Glutamatergic neuron (in vitro differentiated cells): ENCODE data around the gene DBNDD2. TPM values are rescaled to one million over a fixed set of nuclear protein-coding genes. Genes with fewer than 3 reads are reported as not detected.

ENCODE experiments used
- DNase-seq: peaks from one replicate; pipeline ENCODE4 v3.0.0; 2022
- H3K27ac Mint-ChIP-seq: one replicate; pipeline ENCODE4 v1.8.0; 2020; ENCODE audit warnings: mild to moderate bottlenecking, mixed read lengths, inconsistent platforms; ENCODE audit not compliant: unreplicated experiment
- H3K27me3 Mint-ChIP-seq: one replicate; pipeline ENCODE4 v1.8.0; 2020; ENCODE audit warnings: mild to moderate bottlenecking, moderate library complexity, mixed read lengths, inconsistent platforms; ENCODE audit not compliant: unreplicated experiment
- H3K36me3 Mint-ChIP-seq: one replicate; pipeline ENCODE4 v1.8.0; 2020; ENCODE audit warnings: mild to moderate bottlenecking, mixed read lengths, inconsistent platforms; ENCODE audit not compliant: unreplicated experiment
- H3K4me1 Mint-ChIP-seq: one replicate; pipeline ENCODE4 v1.8.0; 2020; ENCODE audit warnings: mild to moderate bottlenecking, low read depth, mixed read lengths, inconsistent platforms; ENCODE audit not compliant: unreplicated experiment
- H3K4me3 Mint-ChIP-seq: one replicate; pipeline ENCODE4 v1.8.0; 2020; ENCODE audit warnings: mild to moderate bottlenecking, mixed read lengths, inconsistent platforms; ENCODE audit not compliant: unreplicated experiment
- H3K9me3 Mint-ChIP-seq: one replicate; pipeline ENCODE4 v1.8.0; 2020; ENCODE audit warnings: mild to moderate bottlenecking, moderate library complexity, mixed read lengths, inconsistent platforms; ENCODE audit not compliant: unreplicated experiment
- total RNA-seq: library from RNA; stranded (reverse); fragmentation: NEBNext Ultra II Directional; extraction: Animal tissue kit (Norgen Biotek cat#: 25700); gene quantifications from one replicate; pipeline ENCODE4 v1.2.1, GENCODE V29; 2021; ENCODE audit not compliant: unreplicated experiment
- TF ChIP-seq, protein P1 (sequence below): fragments of 200-600 bp; sonication (generic); IDR thresholded peaks from one replicate; pipeline ENCODE4 v1.5.0; 2021; ENCODE audit not compliant: partially characterized antibody, unreplicated experiment

DBNDD2 gene
- total RNA-seq, 1 donor from 2014 or later, result 4.1 TPM

DNA sequence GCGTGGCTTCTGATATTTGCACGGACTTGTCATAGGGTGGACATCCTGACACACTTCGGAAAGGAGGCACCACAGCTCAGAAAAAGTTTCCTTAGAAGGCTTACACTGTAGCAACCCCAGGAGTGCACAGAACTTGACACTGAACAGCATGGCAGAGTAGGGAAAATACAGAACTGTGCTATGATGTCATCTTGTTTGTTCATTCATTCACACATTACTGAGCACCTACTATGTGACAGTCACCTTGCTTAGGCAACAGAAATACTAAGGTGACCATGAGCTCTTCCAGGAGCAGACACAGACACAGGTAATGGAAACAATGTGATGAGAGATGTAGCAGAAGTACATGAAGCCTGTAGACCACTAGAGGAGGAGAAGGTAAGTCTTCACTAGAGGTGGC lies 5.4 kb downstream of the DBNDD2 start:
- TF ChIP-seq, protein P1, sequence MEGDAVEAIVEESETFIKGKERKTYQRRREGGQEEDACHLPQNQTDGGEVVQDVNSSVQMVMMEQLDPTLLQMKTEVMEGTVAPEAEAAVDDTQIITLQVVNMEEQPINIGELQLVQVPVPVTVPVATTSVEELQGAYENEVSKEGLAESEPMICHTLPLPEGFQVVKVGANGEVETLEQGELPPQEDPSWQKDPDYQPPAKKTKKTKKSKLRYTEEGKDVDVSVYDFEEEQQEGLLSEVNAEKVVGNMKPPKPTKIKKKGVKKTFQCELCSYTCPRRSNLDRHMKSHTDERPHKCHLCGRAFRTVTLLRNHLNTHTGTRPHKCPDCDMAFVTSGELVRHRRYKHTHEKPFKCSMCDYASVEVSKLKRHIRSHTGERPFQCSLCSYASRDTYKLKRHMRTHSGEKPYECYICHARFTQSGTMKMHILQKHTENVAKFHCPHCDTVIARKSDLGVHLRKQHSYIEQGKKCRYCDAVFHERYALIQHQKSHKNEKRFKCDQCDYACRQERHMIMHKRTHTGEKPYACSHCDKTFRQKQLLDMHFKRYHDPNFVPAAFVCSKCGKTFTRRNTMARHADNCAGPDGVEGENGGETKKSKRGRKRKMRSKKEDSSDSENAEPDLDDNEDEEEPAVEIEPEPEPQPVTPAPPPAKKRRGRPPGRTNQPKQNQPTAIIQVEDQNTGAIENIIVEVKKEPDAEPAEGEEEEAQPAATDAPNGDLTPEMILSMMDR, result no peak
- Mint-ChIP-seq H3K36me3 (no peaks in the 10 kb centered on the region), H3K27me3 (peaks cover 4% of the 10 kb centered on the region), H3K9me3 (peaks cover 2% of the 10 kb centered on the region), H3K4me3 (no peak overlapping the region), H3K27ac (no peak overlapping the region), H3K4me1 (peaks cover 5% of the 10 kb centered on the region)
- DNase-seq, result no peak

DNA sequence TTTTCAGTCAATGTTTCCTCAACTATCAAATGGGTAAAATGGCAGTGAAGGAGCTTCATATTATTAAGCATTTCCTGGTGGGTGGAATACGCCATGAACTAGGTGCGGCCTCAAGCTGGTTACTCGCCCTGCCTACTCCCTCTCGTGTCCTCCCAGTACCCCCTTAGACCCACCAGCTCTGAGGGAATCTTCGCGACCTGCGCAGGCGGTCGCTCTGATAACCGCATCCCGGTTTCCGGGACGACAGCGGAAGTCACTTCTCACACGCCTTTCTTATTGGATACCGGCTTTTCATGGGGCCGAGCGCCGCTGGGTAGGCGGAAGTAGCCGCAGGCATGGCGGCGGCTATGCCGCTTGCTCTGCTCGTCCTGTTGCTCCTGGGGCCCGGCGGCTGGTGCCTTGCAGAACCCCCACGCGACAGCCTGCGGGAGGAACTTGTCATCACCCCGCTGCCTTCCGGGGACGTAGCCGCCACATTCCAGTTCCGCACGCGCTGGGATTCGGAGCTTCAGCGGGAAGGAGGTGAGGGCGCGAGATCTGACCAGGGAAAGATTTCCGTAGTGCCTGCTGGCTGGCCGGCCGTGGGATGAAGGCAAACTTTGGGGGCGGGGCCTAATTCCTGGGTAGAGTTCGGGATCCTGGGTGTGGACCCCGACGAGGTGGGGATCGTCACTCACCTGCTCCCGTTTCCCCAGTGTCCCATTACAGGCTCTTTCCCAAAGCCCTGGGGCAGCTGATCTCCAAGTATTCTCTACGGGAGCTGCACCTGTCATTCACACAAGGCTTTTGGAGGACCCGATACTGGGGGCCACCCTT lies 7.9 kb downstream of the DBNDD2 start, which contains the start of gene PIGT:
PIGT (plus strand) TSS at position 320 of the 816 bp plus-strand sequence; CDS start at position 336, 16 bp downstream.
- no peak within 1 kb of the TSS for H3K27ac Mint-ChIP-seq
- H3K27me3 Mint-ChIP-seq, result peaks cover 4% of the 10 kb centered on the region
- peaks cover 5% of the 10 kb centered on the region for H3K4me1 Mint-ChIP-seq
- DNase-seq, result peak; percentile 84
- peak within 1 kb of the TSS; percentile 93 for H3K4me3 Mint-ChIP-seq
- H3K36me3 Mint-ChIP-seq, result no peaks in the 10 kb centered on the region
- H3K9me3 Mint-ChIP-seq, result no peaks in the 10 kb centered on the region
- TF ChIP-seq, protein P1, result no peak

DNA sequence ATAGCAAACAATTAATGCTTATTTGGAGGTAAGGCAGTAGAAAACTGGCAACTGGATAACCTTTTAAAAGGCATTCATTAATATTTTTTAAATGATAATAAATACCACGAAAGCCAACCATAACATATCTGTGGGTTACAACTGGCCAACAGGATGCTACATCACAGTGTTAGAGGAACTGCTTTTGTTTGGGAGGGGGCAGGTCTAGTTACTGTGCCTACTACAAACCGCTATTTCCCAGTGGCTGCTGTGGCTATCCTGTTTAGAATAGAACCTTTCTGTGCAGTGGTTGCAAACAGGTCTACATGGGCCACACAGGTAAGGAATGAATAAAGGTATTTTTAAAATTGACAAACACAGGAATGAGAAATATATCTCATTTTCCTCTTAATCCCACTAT lies 8.8 kb downstream of the DBNDD2 start:
- peaks cover 2% of the 10 kb centered on the region for H3K9me3 Mint-ChIP-seq
- peaks cover 4% of the 10 kb centered on the region for H3K27me3 Mint-ChIP-seq
- H3K27ac Mint-ChIP-seq, result no peak overlapping the region
- no peaks in the 10 kb centered on the region for H3K36me3 Mint-ChIP-seq
- TF ChIP-seq, protein P1, result no peak
- no peak for DNase-seq
- peaks cover 5% of the 10 kb centered on the region for H3K4me1 Mint-ChIP-seq
- peak overlapping the region; percentile 93 for H3K4me3 Mint-ChIP-seq

DNA sequence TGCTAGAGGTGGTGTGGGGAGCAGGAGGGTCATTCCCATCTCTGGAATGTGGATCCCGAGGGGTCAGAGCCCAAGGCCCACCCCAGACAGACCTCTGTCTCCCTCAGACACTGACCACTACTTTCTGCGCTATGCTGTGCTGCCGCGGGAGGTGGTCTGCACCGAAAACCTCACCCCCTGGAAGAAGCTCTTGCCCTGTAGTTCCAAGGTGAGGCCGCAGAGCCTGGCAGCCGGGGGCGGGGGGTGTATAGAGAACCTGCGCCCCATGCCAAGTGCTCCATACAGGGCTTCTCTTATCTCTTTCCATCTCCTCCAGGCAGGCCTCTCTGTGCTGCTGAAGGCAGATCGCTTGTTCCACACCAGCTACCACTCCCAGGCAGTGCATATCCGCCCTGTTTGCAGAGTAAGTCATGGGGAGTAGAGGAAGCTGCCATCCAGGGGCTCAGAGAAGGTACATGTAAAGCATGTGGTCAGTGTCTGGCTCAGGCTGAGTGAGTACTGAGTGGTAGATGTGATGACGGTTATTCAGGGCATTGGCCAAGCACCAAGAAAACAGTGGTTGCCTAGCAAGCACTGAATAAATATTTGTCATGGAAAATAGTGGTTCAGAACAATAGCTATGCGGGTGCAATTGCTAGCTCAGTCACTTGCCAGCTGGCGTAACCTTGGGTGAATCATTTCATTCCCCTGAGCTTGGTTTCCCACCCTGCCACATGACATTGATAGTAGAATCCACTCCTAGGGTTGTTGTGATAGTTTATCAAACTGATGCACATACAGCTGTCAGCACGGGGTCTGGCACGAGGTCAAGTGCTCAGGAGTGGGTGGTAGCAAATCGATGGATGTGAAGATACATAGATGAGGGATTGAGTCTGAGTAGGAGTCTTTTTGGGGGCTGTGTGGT lies 11.4 kb downstream of the DBNDD2 start:
- H3K9me3 Mint-ChIP-seq, result peaks cover 2% of the 10 kb centered on the region
- no peak overlapping the region for H3K4me3 Mint-ChIP-seq
- H3K36me3 Mint-ChIP-seq, result no peaks in the 10 kb centered on the region
- H3K27me3 Mint-ChIP-seq, result peaks cover 2% of the 10 kb centered on the region
- TF ChIP-seq, protein P1, result no peak
- no peak for DNase-seq
- H3K4me1 Mint-ChIP-seq, result peaks cover 5% of the 10 kb centered on the region
- H3K27ac Mint-ChIP-seq, result no peak overlapping the region
